B cell (primary cell): ENCODE results near the gene EPB41L5. TPM values are rescaled to one million over a fixed set of nuclear protein-coding genes. Genes with fewer than 3 reads are reported as not detected.

ENCODE experiments used
- ATAC-seq: fragments of 200-7000 bp; cut with Tn5 transposase; one replicate; pipeline ENCODE4 v1.10.0; 2021; ENCODE audit warnings: low read depth, mild to moderate bottlenecking, moderate number of reproducible peaks, moderate library complexity
- CTCF ChIA-PET: fragments of 350-600 bp; sonication (Branson Sonifier 250); formaldehyde crosslinking; loops from one replicate; lab custom pipeline; 2021; ENCODE audit warnings: antibody characterized with exemption, inconsistent platforms; lab: Charles Lee
- POLR2A ChIA-PET: fragments of 350-600 bp; sonication (Branson Sonifier 250); formaldehyde crosslinking; loops from one replicate; lab custom pipeline; 2021; ENCODE audit warnings: antibody characterized with exemption; lab: Charles Lee
- DNase-seq: peaks from one replicate; pipeline ENCODE4 v3.0.0; 2013
- H2AFZ ChIP-seq: 2 replicates; pipeline ENCODE4 v1.6.1; 2012; ENCODE audit warnings: mild to moderate bottlenecking, low read depth, low read length; ENCODE audit not compliant: insufficient read depth, poor library complexity, severe bottlenecking
- H3K27ac ChIP-seq, 2 donors: 1 replicate in 1 of 2; 2 replicates in 1 of 2; pipeline ENCODE4 v1.5.1; 2012 to 2013; ENCODE audit warnings: low read length in 2 of 2, mild to moderate bottlenecking in 2 of 2, moderate library complexity in 1 of 2
- H3K27me3 ChIP-seq, 4 experiments: fragments of 200-600 bp in 1 of 4; sonication (generic) in 1 of 4; replicated peaks in 1 of 4; 1 replicate in 2 of 4; 2 replicates in 2 of 4; pipeline versions ENCODE4 v1.6.1 to v1.7.0; 2013 to 2016; ENCODE audit warnings: low read length in 3 of 4, mild to moderate bottlenecking in 2 of 4, mixed read lengths in 1 of 4, moderate library complexity in 1 of 4; ENCODE audit not compliant: insufficient read depth in 4 of 4, control insufficient read depth in 3 of 4; ENCODE audit errors: control extremely low read depth in 1 of 4
- H3K36me3 ChIP-seq, 2 experiments: replicated peaks in 1 of 2; 1 replicate in 1 of 2; 2 replicates in 1 of 2; pipeline versions ENCODE4 v1.6.1 to v1.7.1; 2013; ENCODE audit warnings: low read length in 1 of 2; ENCODE audit not compliant: insufficient read depth in 2 of 2, control insufficient read depth in 1 of 2; ENCODE audit errors: control extremely low read depth in 1 of 2, extremely low read depth in 1 of 2
- H3K4me1 ChIP-seq, 2 donors: fragments of 200-600 bp in 1 of 2; sonication (generic) in 1 of 2; 1 replicate in 1 of 2; 2 replicates in 1 of 2; pipeline versions ENCODE4 v1.5.1 to v1.6.1; 2013 to 2017; ENCODE audit warnings: low read length in 2 of 2; ENCODE audit not compliant: control insufficient read depth in 2 of 2, insufficient read depth in 2 of 2
- H3K4me2 ChIP-seq: replicated peaks from 2 replicates; pipeline ENCODE3; 2012; ENCODE audit warnings: mild to moderate bottlenecking, low read depth, low read length; ENCODE audit not compliant: poor library complexity, severe bottlenecking
- H3K4me3 ChIP-seq, 5 experiments: fragments of 200-600 bp in 1 of 5; sonication (generic) in 1 of 5; 1 replicate in 3 of 5; 2 replicates in 2 of 5; pipeline versions ENCODE4 v1.5.1 to v1.7.0; 2011 to 2016; ENCODE audit warnings: low read length in 4 of 5, mild to moderate bottlenecking in 4 of 5, low read depth in 2 of 5, control low read depth in 1 of 5, moderate library complexity in 1 of 5; ENCODE audit not compliant: insufficient read depth in 1 of 5; ENCODE audit errors: control extremely low read depth in 1 of 5, extremely low read depth in 1 of 5
- H3K79me2 ChIP-seq: fragments of 200-600 bp; sonication (generic); one replicate; pipeline ENCODE4 v1.6.0; 2016; ENCODE audit warnings: low read length; ENCODE audit not compliant: control insufficient read depth, insufficient read depth
- H3K9ac ChIP-seq: fragments of 200-600 bp; sonication (generic); 2 replicates; pipeline ENCODE4 v1.6.1; 2017; ENCODE audit warnings: mild to moderate bottlenecking, low read length, moderate library complexity
- H3K9me3 ChIP-seq, 3 donors: one replicate each; pipeline versions ENCODE4 v1.6.1 to v1.7.1; 2013; ENCODE audit warnings: low read length in 2 of 3; ENCODE audit not compliant: control insufficient read depth in 2 of 3, insufficient read depth in 1 of 3; ENCODE audit errors: control extremely low read depth in 1 of 3
- H4K20me1 ChIP-seq: 2 replicates; pipeline ENCODE4 v1.6.0; 2012; ENCODE audit warnings: mild to moderate bottlenecking, low read length; ENCODE audit not compliant: insufficient read depth, control insufficient read depth, poor library complexity, severe bottlenecking
- H3K27ac Mint-ChIP-seq: one replicate; pipeline ENCODE4 v1.8.0; 2021; ENCODE audit warnings: mixed read lengths
- H3K27me3 Mint-ChIP-seq: one replicate; pipeline ENCODE4 v1.8.0; 2021; ENCODE audit warnings: mixed read lengths
- H3K4me1 Mint-ChIP-seq: one replicate; pipeline ENCODE4 v1.8.0; 2021; ENCODE audit warnings: mixed read lengths
- H3K4me3 Mint-ChIP-seq: one replicate; pipeline ENCODE4 v1.8.0; 2021; ENCODE audit warnings: mixed read lengths
- H3K9me3 Mint-ChIP-seq: one replicate; pipeline ENCODE4 v1.8.0; 2022; ENCODE audit warnings: mixed read lengths; ENCODE audit not compliant: insufficient read depth
- EZH2 ChIP-seq: IDR thresholded peaks from 2 replicates; pipeline ENCODE4 v1.6.1; 2012; ENCODE audit warnings: borderline replicate concordance, low read depth, mild to moderate bottlenecking, moderate library complexity, low read length; ENCODE audit not compliant: insufficient read depth, poor library complexity, severe bottlenecking
- WGBS: methylation state at CpG from one replicate; pipeline ENCODE4 v1.1.5; 2013; ENCODE audit warnings: missing lambda C conversion rate; ENCODE audit not compliant: insufficient coverage; 5-methylcytosine and 5-hydroxymethylcytosine counted together
- intact Hi-C: fragments of 100-400 bp; cut with micrococcal nuclease; formaldehyde crosslinking; loops from one replicate; pipeline ENCODE4 v1.10.0; 2022
- polyA plus RNA-seq: library from polyadenylated mRNA; depleted of rRNA; stranded (reverse); fragments of >200 nt; gene quantifications from 2 replicates; pipeline ENCODE4 v1.2.3, GENCODE V29; 2012
- total RNA-seq, 2 donors: library from RNA; stranded (reverse); fragments of 120-200 nt in 1 of 2; gene quantifications; 1 replicate in 1 of 2; 2 replicates in 1 of 2; pipeline versions ENCODE4 v1.2.3 to v1.2.4, GENCODE V29; 2013 to 2022
- TF ChIP-seq, protein P1 (sequence below): fragments of 200-600 bp; IDR thresholded peaks from one replicate; pipeline ENCODE4 v1.8.0; 2022; ENCODE audit warnings: antibody characterized with exemption, mild to moderate bottlenecking

The EPB41L5 gene
- total and polyA plus RNA-seq, 2 donors (not counting 1 experiment from before 2014, with no cell fraction given): 3.9 to 14.0 TPM

DNA sequence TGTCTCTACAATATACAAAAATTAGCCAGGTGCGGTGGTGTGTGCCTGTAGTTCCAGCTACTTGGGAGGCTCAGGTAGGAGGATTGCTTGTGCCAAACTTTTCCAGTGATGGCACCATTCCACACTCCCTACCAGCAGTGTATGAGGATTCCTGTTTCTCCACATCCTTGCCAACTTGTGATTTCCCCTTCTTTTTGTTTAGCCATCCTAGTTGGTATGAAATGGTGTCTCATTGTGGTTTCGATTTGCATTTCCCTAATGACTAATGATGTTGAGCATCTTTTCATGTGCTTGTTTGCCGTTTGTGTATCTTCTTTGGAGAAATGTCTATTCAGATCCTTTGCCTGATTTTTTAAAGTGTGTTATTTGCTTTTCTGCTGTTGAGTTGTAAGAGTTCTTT, 41.0 kb downstream of the EPB41L5 start:
- Histone ChIP-seq H3K9ac (no peak overlapping the region), H3K27ac (no peak overlapping the region), H3K4me1 (no peaks in the 10 kb centered on the region), H3K36me3 (no peaks in the 10 kb centered on the region), H3K79me2 (peaks cover 21% of the 10 kb centered on the region), H3K4me2 (no peak overlapping the region), H3K4me3 (no peak overlapping the region), H2AFZ (no peak overlapping the region), H3K27me3 (no peaks in the 10 kb centered on the region), H3K9me3 (peaks cover 0 to 13% (median 0%) of the 10 kb centered on the region in 3 donors), H4K20me1 (no peaks in the 10 kb centered on the region)
- no peak overlapping the region for H3K4me3 Mint-ChIP-seq
- H3K27ac Mint-ChIP-seq: no peak overlapping the region
- intact Hi-C loops: no loop called here
- H3K27me3 Mint-ChIP-seq: no peaks in the 10 kb centered on the region
- ATAC-seq: no peak
- TF ChIP-seq EZH2: no peak
- TF ChIP-seq, protein P1, sequence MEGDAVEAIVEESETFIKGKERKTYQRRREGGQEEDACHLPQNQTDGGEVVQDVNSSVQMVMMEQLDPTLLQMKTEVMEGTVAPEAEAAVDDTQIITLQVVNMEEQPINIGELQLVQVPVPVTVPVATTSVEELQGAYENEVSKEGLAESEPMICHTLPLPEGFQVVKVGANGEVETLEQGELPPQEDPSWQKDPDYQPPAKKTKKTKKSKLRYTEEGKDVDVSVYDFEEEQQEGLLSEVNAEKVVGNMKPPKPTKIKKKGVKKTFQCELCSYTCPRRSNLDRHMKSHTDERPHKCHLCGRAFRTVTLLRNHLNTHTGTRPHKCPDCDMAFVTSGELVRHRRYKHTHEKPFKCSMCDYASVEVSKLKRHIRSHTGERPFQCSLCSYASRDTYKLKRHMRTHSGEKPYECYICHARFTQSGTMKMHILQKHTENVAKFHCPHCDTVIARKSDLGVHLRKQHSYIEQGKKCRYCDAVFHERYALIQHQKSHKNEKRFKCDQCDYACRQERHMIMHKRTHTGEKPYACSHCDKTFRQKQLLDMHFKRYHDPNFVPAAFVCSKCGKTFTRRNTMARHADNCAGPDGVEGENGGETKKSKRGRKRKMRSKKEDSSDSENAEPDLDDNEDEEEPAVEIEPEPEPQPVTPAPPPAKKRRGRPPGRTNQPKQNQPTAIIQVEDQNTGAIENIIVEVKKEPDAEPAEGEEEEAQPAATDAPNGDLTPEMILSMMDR: no peak
- ChIA-PET POLR2A (no interaction called here), CTCF (no interaction called here)
- DNase-seq: no peak
- H3K4me1 Mint-ChIP-seq: peaks cover 2% of the 10 kb centered on the region
- peaks cover 12% of the 10 kb centered on the region for H3K9me3 Mint-ChIP-seq
- no CpG with 5 or more reads among the region's 3 CpGs for WGBS

GRCh38 chr2:120059483-120059882, 46.6 kb downstream of the EPB41L5 start:
- Mint-ChIP-seq H3K4me3 (no peak overlapping the region), H3K4me1 (peaks cover 5% of the 10 kb centered on the region), H3K9me3 (peaks cover 3% of the 10 kb centered on the region), H3K27ac (no peak overlapping the region), H3K27me3 (no peaks in the 10 kb centered on the region)
- DNase-seq: no peak
- no peak overlapping the region for H3K4me3 ChIP-seq
- no peaks in the 10 kb centered on the region for H3K36me3 ChIP-seq
- no peaks in the 10 kb centered on the region for H3K9me3 ChIP-seq
- H3K9ac ChIP-seq: no peak overlapping the region
- 100% methylated on average over 4 of the region's 8 CpGs for WGBS
- H3K79me2 ChIP-seq: peaks cover 21% of the 10 kb centered on the region
- no peak overlapping the region for H2AFZ ChIP-seq
- POLR2A ChIA-PET: no interaction called here
- H4K20me1 ChIP-seq: no peaks in the 10 kb centered on the region
- no peaks in the 10 kb centered on the region for H3K4me1 ChIP-seq
- no peaks in the 10 kb centered on the region for H3K27me3 ChIP-seq
- CTCF ChIA-PET: no interaction called here
- TF ChIP-seq EZH2: no peak
- TF ChIP-seq, protein P1: no peak
- ATAC-seq: no peak
- no peak overlapping the region for H3K27ac ChIP-seq
- intact Hi-C loops: no loop called here
- H3K4me2 ChIP-seq: no peak overlapping the region
